Measurements from ENCODE around the gene SLC35F1.

- TF ChIP-seq RAD21 (IDR thresholded peaks at IDR 0.05), result peak; percentile 48 to 53
- no peak for TF ChIP-seq RXRA (IDR thresholded peaks at IDR 0.05)
- no peak for TF ChIP-seq CTCF (IDR thresholded peaks at IDR 0.05; ENCODE audit: low read depth, low read length, missing input control)
- no peak for TF ChIP-seq GABPA (IDR thresholded peaks at IDR 0.05 in 1 of 2, conservative IDR thresholded peaks at IDR 0.05 in 1 of 2)
- no peak for TF ChIP-seq REST (IDR thresholded peaks at IDR 0.05)
These were observed 356.9 kb downstream of the SLC35F1 start for GRCh38 chr6:118263921-118264486.

Data from liver (tissue), 3 donors.